ENCODE measurements around the gene TRMT2B. TPM values are rescaled to one million over a fixed set of nuclear protein-coding genes. Genes with fewer than 3 reads are reported as not detected.
"Not testable (repeated sequence)": the region's sequence is repeated elsewhere in the genome, so short reads cannot be mapped to it uniquely, and the experiment has no call there.

TRMT2B gene
- total RNA-seq, 1 experiment from 2014 or later = 10.9 TPM

- ChIA-PET CTCF (interaction anchor here (0.6 to 1.0 kb wide), 3 partner anchors 32 to 70 kb away, joined by 3 to 8 read pairs (median 5); no protein-coding TSS in a partner anchor), POLR2A (no interaction called here)
- no peak for TF ChIP-seq CTCF (IDR thresholded peaks at IDR 0.05; ENCODE audit: unreplicated experiment)
- no peak overlapping the region for H3K27ac Mint-ChIP-seq (ENCODE audit: low read depth, unreplicated experiment)
- intact Hi-C loops (cut with micrococcal nuclease) = no loop called here
- no peaks in the 10 kb centered on the region for H3K4me1 Mint-ChIP-seq (ENCODE audit: insufficient read depth, unreplicated experiment)
- H3K36me3 Mint-ChIP-seq (ENCODE audit: insufficient read depth, unreplicated experiment) = peaks cover 16% of the 10 kb centered on the region
- no peaks in the 10 kb centered on the region for H3K9me3 Mint-ChIP-seq (ENCODE audit: unreplicated experiment)
- no TSS peak for BruUV-seq (replicated peaks)
- DNase-seq (ENCODE audit: unreplicated experiment) = no peak
- no peak overlapping the region for H3K4me3 Mint-ChIP-seq (ENCODE audit: unreplicated experiment)
- H3K27me3 Mint-ChIP-seq (ENCODE audit: insufficient read depth, unreplicated experiment) = peaks cover 53% of the 10 kb centered on the region
Observed at GRCh38 chrX:101025126-101025525, 26.8 kb downstream of the TRMT2B start.

GRCh38 chrX:101022020-101022419 is 29.9 kb downstream of the TRMT2B start:
- CTCF ChIA-PET = no interaction called here
- DNase-seq (ENCODE audit: unreplicated experiment) = no peak

GRCh38 chrX:101012031-101012430 is 39.9 kb downstream of the TRMT2B start:
- H3K27ac Mint-ChIP-seq (ENCODE audit: low read depth, unreplicated experiment); DNase-seq (ENCODE audit: unreplicated experiment); H3K4me3 Mint-ChIP-seq (ENCODE audit: unreplicated experiment); CTCF ChIA-PET; H3K4me1 Mint-ChIP-seq (ENCODE audit: insufficient read depth, unreplicated experiment); intact Hi-C loops (cut with micrococcal nuclease); BruUV-seq (replicated peaks); H3K9me3 Mint-ChIP-seq (ENCODE audit: unreplicated experiment): not testable (repeated sequence)
- H3K27me3 Mint-ChIP-seq (ENCODE audit: insufficient read depth, unreplicated experiment) = peaks cover 11% of the 10 kb centered on the region
- POLR2A ChIA-PET = interaction anchor here (0.6 kb wide), 1 partner anchor 88 kb away, joined by 3 read pairs; no protein-coding TSS in a partner anchor
- peaks cover 31% of the 10 kb centered on the region for H3K36me3 Mint-ChIP-seq (ENCODE audit: insufficient read depth, unreplicated experiment)

More at GRCh38 chrX:101022020-101022419, 29.9 kb downstream of the TRMT2B start:
- H3K36me3 Mint-ChIP-seq (ENCODE audit: insufficient read depth, unreplicated experiment) = peaks cover 37% of the 10 kb centered on the region
- TF ChIP-seq CTCF (IDR thresholded peaks at IDR 0.05; ENCODE audit: unreplicated experiment) = no peak
- no peak overlapping the region for H3K4me3 Mint-ChIP-seq (ENCODE audit: unreplicated experiment)
- peaks cover 26% of the 10 kb centered on the region for H3K27me3 Mint-ChIP-seq (ENCODE audit: insufficient read depth, unreplicated experiment)
- intact Hi-C loops (cut with micrococcal nuclease) = no loop called here
- H3K27ac Mint-ChIP-seq (ENCODE audit: low read depth, unreplicated experiment) = no peak overlapping the region
- H3K9me3 Mint-ChIP-seq (ENCODE audit: unreplicated experiment) = no peaks in the 10 kb centered on the region
- no peaks in the 10 kb centered on the region for H3K4me1 Mint-ChIP-seq (ENCODE audit: insufficient read depth, unreplicated experiment)
- POLR2A ChIA-PET = interaction anchor here (1.3 kb wide), 1 partner anchor 16 kb away, joined by 3 read pairs; no protein-coding TSS in a partner anchor
- BruUV-seq (replicated peaks) = no TSS peak

GRCh38 chrX:101009090-101009489 is 42.8 kb downstream of the TRMT2B start:
- no peak overlapping the region for H3K27ac Mint-ChIP-seq (ENCODE audit: low read depth, unreplicated experiment)

More at GRCh38 chrX:101009090-101009489, 42.8 kb downstream of the TRMT2B start:
- intact Hi-C loops (cut with micrococcal nuclease) = no loop called here
- CTCF ChIA-PET = interaction anchor here (0.6 kb wide), 1 partner anchor 241 kb away, joined by 3 read pairs; no protein-coding TSS in a partner anchor
- Mint-ChIP-seq H3K4me1 (ENCODE audit: insufficient read depth, unreplicated experiment) (no peaks in the 10 kb centered on the region), H3K36me3 (ENCODE audit: insufficient read depth, unreplicated experiment) (peaks cover 41% of the 10 kb centered on the region), H3K9me3 (ENCODE audit: unreplicated experiment) (no peaks in the 10 kb centered on the region), H3K27me3 (ENCODE audit: insufficient read depth, unreplicated experiment) (peaks cover 22% of the 10 kb centered on the region), H3K4me3 (ENCODE audit: unreplicated experiment) (no peak overlapping the region)
- BruUV-seq (replicated peaks) = no TSS peak
- peak; percentile 3 for DNase-seq (ENCODE audit: unreplicated experiment)
- no peak for TF ChIP-seq CTCF (IDR thresholded peaks at IDR 0.05; ENCODE audit: unreplicated experiment)
- POLR2A ChIA-PET = interaction anchor here (0.6 to 1.1 kb wide), 2 partner anchors 14 to 117 kb away, joined by 3 to 5 read pairs; no protein-coding TSS in a partner anchor
